Astrocyte of the cerebellum (primary cell): ENCODE measurements around the gene REELD1.

ENCODE experiments used
- DNase-seq: peaks from one replicate; pipeline ENCODE4 v3.0.0-alpha.2; 2011; ENCODE audit warnings: low read depth
- H3K4me3 ChIP-seq: 2 replicates; pipeline ENCODE4 v1.5.1; 2011; ENCODE audit warnings: mild to moderate bottlenecking, low read depth, low read length, moderate library complexity
- CTCF ChIP-seq: IDR thresholded peaks from 2 replicates; pipeline ENCODE4 v1.5.1; 2012; ENCODE audit warnings: low read length, low read depth, moderate library complexity, mild to moderate bottlenecking; ENCODE audit errors: missing control alignments
- in situ Hi-C: cut with HindIII; loops from 2 replicates; pipeline ENCODE4 v1.10.0; 2017; ENCODE audit warnings: low sequenced_read_pairs

REELD1 gene

GRCh38 chr4:146214238-146214637, at the start of gene REELD1:
Gene REELD1 (plus strand): TSS chr4:146214538. CDS start chr4:146216953, 2,415 bp downstream.
- H3K4me3 ChIP-seq: no peak within 1 kb of the TSS
- DNase-seq: no peak
- no peak for TF ChIP-seq CTCF
- in situ Hi-C loops: no loop called here

GRCh38 chr4:146165221-146165620, 49.1 kb upstream of the REELD1 start:
- H3K4me3 ChIP-seq: no peak overlapping the region
- DNase-seq: no peak
- no peak for TF ChIP-seq CTCF
- in situ Hi-C loops: no loop called here

GRCh38 chr4:146165840-146166239, 48.5 kb upstream of the REELD1 start:
- no peak overlapping the region for H3K4me3 ChIP-seq
- TF ChIP-seq CTCF: no peak
- in situ Hi-C loops: no loop called here
- peak; percentile 71 for DNase-seq

- in situ Hi-C loops: no loop called here
- DNase-seq: no peak
- H3K4me3 ChIP-seq: no peak overlapping the region
- TF ChIP-seq CTCF: no peak
Observed at GRCh38 chr4:146170149-146170548, 44.2 kb upstream of the REELD1 start.

- TF ChIP-seq CTCF: no peak
- in situ Hi-C loops: no loop called here
- peak within 1 kb of the TSS; percentile 81 for H3K4me3 ChIP-seq
- peak; percentile 61 for DNase-seq
Observed at GRCh38 chr4:146175541-146176453, 38.5 kb upstream of the REELD1 start, which contains the start of gene LSM6. Gene LSM6 (plus strand): TSS chr4:146175718. CDS start chr4:146182922, 7,204 bp downstream.

GRCh38 chr4:146176891-146177290, 37.4 kb upstream of the REELD1 start:
- in situ Hi-C loops: no loop called here
- TF ChIP-seq CTCF: no peak
- DNase-seq: no peak
- peak overlapping the region; percentile 81 for H3K4me3 ChIP-seq
